IMR-90 (cell line): Measurements from ENCODE around the gene PEX16. TPM values are rescaled to one million over a fixed set of nuclear protein-coding genes. Genes with fewer than 3 reads are reported as not detected.

ENCODE experiments used
- ATAC-seq: fragments of 200-7000 bp; cut with Tn5 transposase; 2 replicates; pipeline ENCODE4 v1.9.1; 2020; ENCODE audit warnings: low read depth, mild to moderate bottlenecking, moderate library complexity
- BruUV-seq: library from RNA; stranded (reverse); fragments of 400-500 nt; replicated peaks from 2 replicates; lab custom pipeline; 2021; lab: Mats Ljungman, UMichigan
- CTCF ChIA-PET: fragments of 300-600 bp; formaldehyde crosslinking; extraction: SDS; loops from one replicate; lab custom pipeline; 2021; ENCODE audit warnings: antibody characterized with exemption; lab: Yijun Ruan, JAX
- POLR2A ChIA-PET: fragments of 300-600 bp; sonication (Branson Sonifier 250); formaldehyde crosslinking; loops from one replicate; lab custom pipeline; 2022; ENCODE audit warnings: antibody characterized with exemption; ENCODE audit not compliant: unreplicated experiment; lab: Charles Lee
- DNase-seq: peaks from one replicate; pipeline ENCODE4 v3.0.0; 2013
- H2AFZ ChIP-seq: replicated peaks from 2 replicates; pipeline ENCODE3; 2013; ENCODE audit warnings: low read length, mild to moderate bottlenecking; ENCODE audit not compliant: poor library complexity
- H2AK5ac ChIP-seq: 2 replicates; pipeline ENCODE4 v1.6.1; 2013; ENCODE audit warnings: low read depth, low read length, inconsistent platforms
- H2AK9ac ChIP-seq: replicated peaks from 2 replicates; pipeline ENCODE3; 2013; ENCODE audit warnings: mild to moderate bottlenecking, low read depth, low read length, moderate library complexity; ENCODE audit not compliant: poor library complexity
- H2BK120ac ChIP-seq: 2 replicates; pipeline ENCODE4 v1.6.1; 2013; ENCODE audit warnings: low read depth, low read length, inconsistent platforms
- H2BK15ac ChIP-seq: 3 replicates; pipeline ENCODE4 v1.6.1; 2013; ENCODE audit warnings: low read depth, low read length, inconsistent platforms
- H2BK20ac ChIP-seq: 2 replicates; pipeline ENCODE4 v1.6.1; 2013; ENCODE audit warnings: low read depth, mild to moderate bottlenecking, inconsistent platforms, low read length, moderate library complexity
- H2BK5ac ChIP-seq: 2 replicates; pipeline ENCODE4 v1.6.1; 2013; ENCODE audit warnings: mild to moderate bottlenecking, low read depth, low read length, inconsistent platforms; ENCODE audit not compliant: poor library complexity, severe bottlenecking
- H3K14ac ChIP-seq: replicated peaks from 2 replicates; pipeline ENCODE4 v1.6.1; 2013; ENCODE audit warnings: low read depth, low read length, inconsistent platforms
- H3K18ac ChIP-seq: 2 replicates; pipeline ENCODE4 v1.6.1; 2013; ENCODE audit warnings: low read depth, low read length, control low read depth
- H3K23ac ChIP-seq: 2 replicates; pipeline ENCODE4 v1.6.1; 2013; ENCODE audit warnings: low read depth, low read length, inconsistent platforms
- H3K27ac ChIP-seq: 2 replicates; pipeline ENCODE4 v1.5.1; 2013; ENCODE audit warnings: mild to moderate bottlenecking, control low read depth, low read length; ENCODE audit not compliant: insufficient read depth
- H3K27me3 ChIP-seq: 2 replicates; pipeline ENCODE4 v1.6.1; 2013; ENCODE audit warnings: low read length; ENCODE audit not compliant: control insufficient read depth, insufficient read depth
- H3K36me3 ChIP-seq: 2 replicates; pipeline ENCODE4 v1.6.1; 2013; ENCODE audit warnings: low read length, mixed read lengths; ENCODE audit not compliant: control insufficient read depth, insufficient read depth
- H3K4ac ChIP-seq: 2 replicates; pipeline ENCODE4 v1.6.1; 2013; ENCODE audit warnings: low read depth, low read length, inconsistent platforms
- H3K4me1 ChIP-seq: 2 replicates; pipeline ENCODE4 v1.6.1; 2013; ENCODE audit warnings: low read length, mixed read lengths; ENCODE audit not compliant: control insufficient read depth, insufficient read depth
- H3K4me2 ChIP-seq: 2 replicates; pipeline ENCODE4 v1.6.1; 2013; ENCODE audit warnings: low read depth, mild to moderate bottlenecking, control low read depth, low read length, moderate library complexity
- H3K4me3 ChIP-seq: 2 replicates; pipeline ENCODE4 v1.5.1; 2013; ENCODE audit warnings: low read depth, mild to moderate bottlenecking, control low read depth, low read length, moderate library complexity; ENCODE audit not compliant: insufficient read depth
- H3K56ac ChIP-seq: 2 replicates; pipeline ENCODE4 v1.6.1; 2013; ENCODE audit warnings: low read length, inconsistent platforms; ENCODE audit not compliant: insufficient read depth; ENCODE audit errors: extremely low read depth
- H3K79me1 ChIP-seq, 2 experiments: 2 replicates each; pipeline ENCODE4 v1.6.1; 2013; ENCODE audit warnings: low read length in 2 of 2, inconsistent platforms in 1 of 2, low read depth in 1 of 2
- H3K9ac ChIP-seq: 2 replicates; pipeline ENCODE4 v1.6.1; 2013; ENCODE audit warnings: low read depth, low read length, control low read depth
- H3K9me1 ChIP-seq: 2 replicates; pipeline ENCODE4 v1.6.1; 2013; ENCODE audit warnings: low read length, inconsistent platforms; ENCODE audit not compliant: insufficient read depth
- H3K9me3 ChIP-seq: 2 replicates; pipeline ENCODE4 v1.6.1; 2013; ENCODE audit warnings: low read length; ENCODE audit not compliant: control insufficient read depth, insufficient read depth
- H4K20me1 ChIP-seq: 2 replicates; pipeline ENCODE4 v1.6.1; 2013; ENCODE audit warnings: low read length, inconsistent platforms; ENCODE audit not compliant: insufficient read depth
- H4K5ac ChIP-seq: 2 replicates; pipeline ENCODE4 v1.6.1; 2013; ENCODE audit warnings: mild to moderate bottlenecking, low read depth, low read length, control low read depth
- H4K8ac ChIP-seq, 2 experiments: 2 replicates each; pipeline ENCODE4 v1.6.1; 2013; ENCODE audit warnings: low read depth in 2 of 2, low read length in 2 of 2, control low read depth in 1 of 2, inconsistent platforms in 1 of 2
- H4K91ac ChIP-seq: 2 replicates; pipeline ENCODE4 v1.6.1; 2013; ENCODE audit warnings: low read depth, low read length, inconsistent platforms; ENCODE audit not compliant: insufficient read depth
- BHLHE40 ChIP-seq: fragments of 150-350 bp; IDR thresholded peaks from 2 replicates; pipeline ENCODE4 v1.6.1; 2016; ENCODE audit warnings: mild to moderate bottlenecking, low read depth, low read length
- CHD1 ChIP-seq: IDR thresholded peaks from 2 replicates; pipeline ENCODE4 v1.6.1; 2012; ENCODE audit warnings: low read depth, low read length, improper control_type of control experiment
- FOS ChIP-seq: fragments of 150-350 bp; IDR thresholded peaks from 2 replicates; pipeline ENCODE4 v1.6.1; 2016; ENCODE audit warnings: low read depth, low read length
- MXI1 ChIP-seq: IDR thresholded peaks from 2 replicates; pipeline ENCODE4 v1.6.1; 2012; ENCODE audit warnings: low read depth, mild to moderate bottlenecking, low read length, moderate library complexity, borderline replicate concordance
- POLR2A ChIP-seq: IDR thresholded peaks from 2 replicates; pipeline ENCODE4 v1.6.1; 2012; ENCODE audit warnings: mild to moderate bottlenecking, low read depth, low read length
- RAD21 ChIP-seq: IDR thresholded peaks from 2 replicates; pipeline ENCODE4 v1.6.1; 2012; ENCODE audit warnings: low read length, improper control_type of control experiment
- RCOR1 ChIP-seq: IDR thresholded peaks from 2 replicates; pipeline ENCODE4 v1.6.1; 2012; ENCODE audit warnings: mild to moderate bottlenecking, low read length, improper control_type of control experiment; ENCODE audit not compliant: insufficient replicate concordance
- RFX5 ChIP-seq: IDR thresholded peaks from 2 replicates; pipeline ENCODE4 v1.8.0; 2012; ENCODE audit warnings: low read depth, mild to moderate bottlenecking, low read length, moderate library complexity
- SMC3 ChIP-seq: fragments of 150-350 bp; IDR thresholded peaks from 2 replicates; pipeline ENCODE4 v1.6.1; 2016; ENCODE audit warnings: low read depth, mild to moderate bottlenecking, antibody characterized with exemption, low read length, moderate library complexity
- WGBS, 2 experiments: methylation state at CpG; one replicate each; pipeline versions ENCODE4 v1.1.5 to v1.1.7; 2013; ENCODE audit warnings: missing lambda C conversion rate in 2 of 2; ENCODE audit not compliant: insufficient read length in 1 of 2; ENCODE audit errors: extremely low coverage in 2 of 2; 5-methylcytosine and 5-hydroxymethylcytosine counted together
- dilution Hi-C: fragments of 300-500 bp; cut with HindIII; formaldehyde crosslinking; loops from one replicate; pipeline ENCODE4 v1.14.3; 2018; ENCODE audit warnings: low sequenced_read_pairs; ENCODE audit not compliant: unreplicated experiment
- in situ Hi-C: fragments of 300-500 bp; cut with MboI; formaldehyde crosslinking; loops from 3 replicates; pipeline ENCODE4 v1.14.3; 2019; ENCODE audit warnings: low sequenced_read_pairs, inconsistent platforms, mixed read lengths
- intact Hi-C: fragments of 100-400 bp; cut with micrococcal nuclease; formaldehyde crosslinking; loops from 2 replicates; pipeline ENCODE4 v1.10.0; 2022
- polyA plus RNA-seq, 3 experiments: library from polyadenylated mRNA; depleted of rRNA; stranded (reverse); fragments of >200 nt; gene quantifications; 2 replicates each; pipeline ENCODE4 v1.2.3, GENCODE V29; 2012; ENCODE audit warnings: low replicate concordance in 1 of 3
- total RNA-seq: library from RNA; depleted of rRNA; stranded (reverse); fragments of >200 nt; gene quantifications from 2 replicates; pipeline ENCODE4 v1.2.3, GENCODE V29; 2012
- TF ChIP-seq, protein P1 (sequence below): fragments of 150-350 bp; IDR thresholded peaks from 2 replicates; pipeline ENCODE4 v1.6.1; 2017; ENCODE audit warnings: mild to moderate bottlenecking, antibody characterized with exemption, low read length, low read depth
- TF ChIP-seq, protein P2 (sequence below): fragments of 150-350 bp; IDR thresholded peaks from 2 replicates; pipeline ENCODE4 v1.6.1; 2016; ENCODE audit warnings: low read depth, mild to moderate bottlenecking, low read length, moderate library complexity, borderline replicate concordance

Gene PEX16
- total and polyA plus RNA-seq, 2 of the 4 experiments (the other 2 are of a cell fraction) = 17.9 to 23.3 TPM

DNA sequence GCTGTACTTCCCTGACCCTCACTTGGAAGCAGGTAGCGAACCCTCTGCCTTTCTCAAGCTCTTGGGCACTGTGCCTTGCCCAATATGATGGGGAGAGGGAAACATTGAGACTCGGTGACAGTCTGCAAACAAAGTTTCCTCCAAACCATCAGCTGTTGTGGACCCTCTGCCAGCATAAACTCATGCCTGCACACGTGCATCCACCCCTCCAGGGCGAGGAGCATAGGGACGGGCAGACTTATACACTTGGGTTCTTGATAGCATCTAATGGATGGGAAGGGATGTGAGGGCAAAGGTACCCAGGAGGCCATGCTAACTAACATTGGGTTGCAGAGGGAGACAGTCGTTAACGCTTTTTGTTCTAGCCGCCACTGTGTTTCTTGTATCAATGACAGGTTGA, 40.5 kb downstream of the PEX16 start:
- Histone ChIP-seq H3K27me3 (no peaks in the 10 kb centered on the region), H2BK120ac (no peak overlapping the region), H4K20me1 (peaks cover 19% of the 10 kb centered on the region), H3K4me2 (no peak overlapping the region), H2BK20ac (no peak overlapping the region), H3K79me1 (peaks cover 0 to 11% of the 10 kb centered on the region in 2 experiments; a peak in 3 of 4 replicates), H3K23ac (no peak overlapping the region), H4K5ac (no peak overlapping the region), H3K4ac (no peak overlapping the region), H3K18ac (no peak overlapping the region), H2AK5ac (no peak overlapping the region), H2BK5ac (no peak overlapping the region), H3K4me3 (no peak overlapping the region), H2BK15ac (no peak overlapping the region), H3K56ac (no peak overlapping the region), H2AK9ac (no peak overlapping the region), H2AFZ (no peak overlapping the region), H4K91ac (no peak overlapping the region), H3K9me1 (peaks cover 16% of the 10 kb centered on the region), H3K9ac (no peak overlapping the region), H3K27ac (no peak overlapping the region), H4K8ac (no peak overlapping the region), H3K4me1 (peaks cover 8% of the 10 kb centered on the region), H3K36me3 (peaks cover 41% of the 10 kb centered on the region), H3K9me3 (no peaks in the 10 kb centered on the region), H3K14ac (no peak overlapping the region)
- 100% methylated on average over 3 of the region's 8 CpGs; no CpG with 5 or more reads in 1 of the 2 experiments for WGBS, 2 experiments
- ChIA-PET POLR2A (no interaction called here), CTCF (no interaction called here)
- BruUV-seq = no TSS peak
- ATAC-seq (no peak), DNase-seq (no peak)
- no peak for TF ChIP-seq CHD1
- TF ChIP-seq RAD21 = no peak
- TF ChIP-seq, protein P1, sequence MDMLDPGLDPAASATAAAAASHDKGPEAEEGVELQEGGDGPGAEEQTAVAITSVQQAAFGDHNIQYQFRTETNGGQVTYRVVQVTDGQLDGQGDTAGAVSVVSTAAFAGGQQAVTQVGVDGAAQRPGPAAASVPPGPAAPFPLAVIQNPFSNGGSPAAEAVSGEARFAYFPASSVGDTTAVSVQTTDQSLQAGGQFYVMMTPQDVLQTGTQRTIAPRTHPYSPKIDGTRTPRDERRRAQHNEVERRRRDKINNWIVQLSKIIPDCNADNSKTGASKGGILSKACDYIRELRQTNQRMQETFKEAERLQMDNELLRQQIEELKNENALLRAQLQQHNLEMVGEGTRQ = no peak
- no peak for TF ChIP-seq FOS
- TF ChIP-seq BHLHE40 = no peak
- TF ChIP-seq RCOR1 = no peak
- TF ChIP-seq, protein P2, sequence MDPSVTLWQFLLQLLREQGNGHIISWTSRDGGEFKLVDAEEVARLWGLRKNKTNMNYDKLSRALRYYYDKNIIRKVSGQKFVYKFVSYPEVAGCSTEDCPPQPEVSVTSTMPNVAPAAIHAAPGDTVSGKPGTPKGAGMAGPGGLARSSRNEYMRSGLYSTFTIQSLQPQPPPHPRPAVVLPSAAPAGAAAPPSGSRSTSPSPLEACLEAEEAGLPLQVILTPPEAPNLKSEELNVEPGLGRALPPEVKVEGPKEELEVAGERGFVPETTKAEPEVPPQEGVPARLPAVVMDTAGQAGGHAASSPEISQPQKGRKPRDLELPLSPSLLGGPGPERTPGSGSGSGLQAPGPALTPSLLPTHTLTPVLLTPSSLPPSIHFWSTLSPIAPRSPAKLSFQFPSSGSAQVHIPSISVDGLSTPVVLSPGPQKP = no peak
- no peak for TF ChIP-seq MXI1
- no peak for TF ChIP-seq POLR2A
- TF ChIP-seq RFX5 = no peak
- TF ChIP-seq SMC3 = no peak
- in situ Hi-C loops = loop anchor here (10.0 kb wide), 1 partner anchor 128 kb away; no protein-coding TSS in a partner anchor
- intact Hi-C loops = loop anchor here (10.0 kb wide), 1 partner anchor 128 kb away; no protein-coding TSS in a partner anchor
- dilution Hi-C loops = no loop called here
